ENCODE measurements around the gene ZNF683. TPM values are rescaled to one million over a fixed set of nuclear protein-coding genes. Genes with fewer than 3 reads are reported as not detected.

The ZNF683 gene
- polyA plus RNA-seq, 1 donor from 2014 or later = not detected

DNA sequence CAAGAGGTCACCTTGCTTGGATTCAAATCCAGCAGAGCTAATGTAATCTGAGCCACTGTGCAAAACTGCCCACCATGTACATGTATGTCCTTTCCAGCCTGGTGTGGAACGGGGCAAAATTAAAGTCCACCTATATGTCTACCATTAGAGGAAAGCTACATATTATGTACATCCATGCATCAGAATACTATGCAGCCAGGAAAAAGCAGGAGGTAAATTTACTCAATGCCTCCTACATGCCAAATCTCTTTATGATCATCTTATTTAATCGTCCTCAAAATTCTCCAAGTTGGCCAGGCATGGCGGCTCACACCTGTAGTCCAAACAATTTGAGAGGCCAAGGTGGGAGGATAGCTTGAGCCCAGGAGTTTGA is 6.3 kb upstream of the ZNF683 start:
- Histone ChIP-seq H3K79me2 (replicated peaks; ENCODE audit: insufficient read depth, low read length) (no peaks in the 10 kb centered on the region), H3K36me3 (ENCODE audit: insufficient read depth, low read length) (no peaks in the 10 kb centered on the region), H4K20me1 (ENCODE audit: insufficient read depth) (no peaks in the 10 kb centered on the region), H3K9me2 (ENCODE audit: insufficient read depth, low read length) (no peaks in the 10 kb centered on the region), H3K4me3 (ENCODE audit: low read length) (no peak overlapping the region), H3F3A (ENCODE audit: insufficient read depth, low read length, poor library complexity, severe bottlenecking) (no peaks in the 10 kb centered on the region), H3K9ac (ENCODE audit: low read length) (no peak overlapping the region), H3K9me3 (ENCODE audit: low read length) (no peaks in the 10 kb centered on the region), H2AFZ (ENCODE audit: low read depth, low read length) (no peak overlapping the region), H3K27me3 (ENCODE audit: insufficient read depth, low read depth, low read length) (no peaks in the 10 kb centered on the region), H3K4me2 (ENCODE audit: low read length) (no peak overlapping the region), H3K27ac (ENCODE audit: low read length) (no peak overlapping the region)
- no peak for TF ChIP-seq EZH2 (IDR thresholded peaks at IDR 0.05; ENCODE audit: borderline replicate concordance, insufficient read depth, low read length, poor library complexity, severe bottlenecking)
- no peak for TF ChIP-seq POLR2AphosphoS5 (IDR thresholded peaks at IDR 0.05)

DNA sequence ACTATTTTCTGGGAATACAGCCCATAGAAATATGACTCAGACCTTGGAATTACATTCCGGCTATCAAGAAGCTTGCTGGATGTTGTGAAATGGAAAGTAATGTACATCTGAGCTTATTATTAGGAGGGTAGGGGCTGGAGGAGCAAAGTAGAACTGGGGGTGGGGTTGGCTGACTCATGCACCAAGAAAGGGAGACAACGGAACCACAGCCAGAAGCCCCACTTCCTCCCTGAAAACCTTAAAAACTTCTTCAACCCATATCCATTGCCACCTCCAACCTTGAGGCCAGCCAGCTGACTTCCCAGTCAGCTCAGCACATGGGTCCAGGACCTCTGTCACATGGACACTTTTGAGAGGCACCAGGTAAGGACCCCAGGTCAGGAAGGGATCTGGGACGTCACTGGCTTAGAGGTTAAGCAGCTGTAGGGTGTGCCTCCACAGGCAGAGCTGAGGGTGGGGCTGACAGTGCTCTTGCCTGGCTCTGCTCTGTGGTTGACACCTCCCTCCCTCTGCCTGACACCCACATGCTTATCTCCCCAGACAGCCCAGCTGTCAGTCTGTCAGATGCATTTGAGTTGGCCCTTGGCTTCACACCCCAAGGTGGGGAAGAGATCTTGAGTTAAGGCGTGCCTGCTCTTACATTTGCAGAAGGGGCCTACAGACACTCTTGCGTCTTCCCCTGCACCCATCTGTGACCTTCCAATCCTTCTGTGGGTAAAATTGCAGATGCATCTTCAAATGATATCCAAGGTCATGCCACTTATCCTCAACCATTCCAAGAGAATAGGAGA is 5.7 kb upstream of the ZNF683 start:
- Histone ChIP-seq H3K9me3 (ENCODE audit: low read length) (no peaks in the 10 kb centered on the region), H3K4me3 (ENCODE audit: low read length) (no peak overlapping the region), H4K20me1 (ENCODE audit: insufficient read depth) (no peaks in the 10 kb centered on the region), H3F3A (ENCODE audit: insufficient read depth, low read length, poor library complexity, severe bottlenecking) (no peaks in the 10 kb centered on the region), H3K36me3 (ENCODE audit: insufficient read depth, low read length) (no peaks in the 10 kb centered on the region), H3K79me2 (replicated peaks; ENCODE audit: insufficient read depth, low read length) (no peaks in the 10 kb centered on the region), H3K4me2 (ENCODE audit: low read length) (no peak overlapping the region), H3K9ac (ENCODE audit: low read length) (no peak overlapping the region), H3K27ac (ENCODE audit: low read length) (no peak overlapping the region), H2AFZ (ENCODE audit: low read depth, low read length) (no peak overlapping the region), H3K27me3 (ENCODE audit: insufficient read depth, low read depth, low read length) (no peaks in the 10 kb centered on the region), H3K9me2 (ENCODE audit: insufficient read depth, low read length) (no peaks in the 10 kb centered on the region)
- TF ChIP-seq SMC3 (conservative IDR thresholded peaks at IDR 0.05; ENCODE audit: poor library complexity) (no peak), EP300 (conservative IDR thresholded peaks at IDR 0.05; ENCODE audit: poor library complexity, severe bottlenecking) (no peak), RAD21 (conservative IDR thresholded peaks at IDR 0.05) (no peak), TAF1 (IDR thresholded peaks at IDR 0.05; ENCODE audit: low read depth) (no peak), POLR2AphosphoS5 (IDR thresholded peaks at IDR 0.05) (no peak), MXI1 (conservative IDR thresholded peaks at IDR 0.05; ENCODE audit: poor library complexity, severe bottlenecking) (no peak), EZH2 (IDR thresholded peaks at IDR 0.05; ENCODE audit: borderline replicate concordance, insufficient read depth, low read length, poor library complexity, severe bottlenecking) (no peak)
- TF ChIP-seq, protein P1, sequence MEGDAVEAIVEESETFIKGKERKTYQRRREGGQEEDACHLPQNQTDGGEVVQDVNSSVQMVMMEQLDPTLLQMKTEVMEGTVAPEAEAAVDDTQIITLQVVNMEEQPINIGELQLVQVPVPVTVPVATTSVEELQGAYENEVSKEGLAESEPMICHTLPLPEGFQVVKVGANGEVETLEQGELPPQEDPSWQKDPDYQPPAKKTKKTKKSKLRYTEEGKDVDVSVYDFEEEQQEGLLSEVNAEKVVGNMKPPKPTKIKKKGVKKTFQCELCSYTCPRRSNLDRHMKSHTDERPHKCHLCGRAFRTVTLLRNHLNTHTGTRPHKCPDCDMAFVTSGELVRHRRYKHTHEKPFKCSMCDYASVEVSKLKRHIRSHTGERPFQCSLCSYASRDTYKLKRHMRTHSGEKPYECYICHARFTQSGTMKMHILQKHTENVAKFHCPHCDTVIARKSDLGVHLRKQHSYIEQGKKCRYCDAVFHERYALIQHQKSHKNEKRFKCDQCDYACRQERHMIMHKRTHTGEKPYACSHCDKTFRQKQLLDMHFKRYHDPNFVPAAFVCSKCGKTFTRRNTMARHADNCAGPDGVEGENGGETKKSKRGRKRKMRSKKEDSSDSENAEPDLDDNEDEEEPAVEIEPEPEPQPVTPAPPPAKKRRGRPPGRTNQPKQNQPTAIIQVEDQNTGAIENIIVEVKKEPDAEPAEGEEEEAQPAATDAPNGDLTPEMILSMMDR (IDR thresholded peaks at IDR 0.05; ENCODE audit: poor library complexity, severe bottlenecking) = no peak
- TF ChIP-seq, protein P2, sequence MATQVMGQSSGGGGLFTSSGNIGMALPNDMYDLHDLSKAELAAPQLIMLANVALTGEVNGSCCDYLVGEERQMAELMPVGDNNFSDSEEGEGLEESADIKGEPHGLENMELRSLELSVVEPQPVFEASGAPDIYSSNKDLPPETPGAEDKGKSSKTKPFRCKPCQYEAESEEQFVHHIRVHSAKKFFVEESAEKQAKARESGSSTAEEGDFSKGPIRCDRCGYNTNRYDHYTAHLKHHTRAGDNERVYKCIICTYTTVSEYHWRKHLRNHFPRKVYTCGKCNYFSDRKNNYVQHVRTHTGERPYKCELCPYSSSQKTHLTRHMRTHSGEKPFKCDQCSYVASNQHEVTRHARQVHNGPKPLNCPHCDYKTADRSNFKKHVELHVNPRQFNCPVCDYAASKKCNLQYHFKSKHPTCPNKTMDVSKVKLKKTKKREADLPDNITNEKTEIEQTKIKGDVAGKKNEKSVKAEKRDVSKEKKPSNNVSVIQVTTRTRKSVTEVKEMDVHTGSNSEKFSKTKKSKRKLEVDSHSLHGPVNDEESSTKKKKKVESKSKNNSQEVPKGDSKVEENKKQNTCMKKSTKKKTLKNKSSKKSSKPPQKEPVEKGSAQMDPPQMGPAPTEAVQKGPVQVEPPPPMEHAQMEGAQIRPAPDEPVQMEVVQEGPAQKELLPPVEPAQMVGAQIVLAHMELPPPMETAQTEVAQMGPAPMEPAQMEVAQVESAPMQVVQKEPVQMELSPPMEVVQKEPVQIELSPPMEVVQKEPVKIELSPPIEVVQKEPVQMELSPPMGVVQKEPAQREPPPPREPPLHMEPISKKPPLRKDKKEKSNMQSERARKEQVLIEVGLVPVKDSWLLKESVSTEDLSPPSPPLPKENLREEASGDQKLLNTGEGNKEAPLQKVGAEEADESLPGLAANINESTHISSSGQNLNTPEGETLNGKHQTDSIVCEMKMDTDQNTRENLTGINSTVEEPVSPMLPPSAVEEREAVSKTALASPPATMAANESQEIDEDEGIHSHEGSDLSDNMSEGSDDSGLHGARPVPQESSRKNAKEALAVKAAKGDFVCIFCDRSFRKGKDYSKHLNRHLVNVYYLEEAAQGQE (IDR thresholded peaks at IDR 0.05; ENCODE audit: borderline replicate concordance) = no peak

Data from neural cell (in vitro differentiated cells).